Measurements from ENCODE around the gene MEOX2.
A peak's percentile ranks its signal among the peaks of the same experiment; 100 is the strongest.

MEOX2 gene

DNA sequence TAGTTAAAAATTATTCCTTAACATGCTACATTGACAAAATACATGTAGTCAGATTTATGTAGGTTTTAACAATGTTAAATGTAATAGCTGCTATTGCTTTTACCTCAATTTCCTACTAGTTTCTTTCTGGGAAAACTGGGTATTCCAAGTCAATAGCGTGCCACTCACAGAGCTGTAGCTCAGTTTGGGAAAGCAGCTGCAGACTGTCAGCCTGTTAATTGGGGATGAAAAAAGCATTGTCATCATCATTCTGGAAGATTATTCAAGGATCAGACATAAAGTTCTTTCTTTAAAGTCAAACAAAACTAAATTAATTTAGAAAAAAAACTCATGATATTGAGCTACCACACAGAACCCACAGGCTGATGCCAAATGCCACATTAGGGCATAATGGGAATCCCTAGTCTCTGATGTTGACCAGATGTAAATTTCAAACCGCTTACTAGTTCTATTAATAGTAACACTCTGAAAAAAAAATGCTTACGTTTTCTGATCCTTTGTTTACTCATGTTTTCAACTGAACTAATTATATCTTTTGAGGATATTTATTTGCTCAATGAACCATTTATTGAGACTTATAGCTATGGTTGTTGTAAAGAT lies 105.0 kb downstream of the MEOX2 start:
- H3K27me3 ChIP-seq (replicated peaks), result no peaks in the 10 kb centered on the region
- DNase-seq, result no peak
- no peak overlapping the region for H3K4me3 ChIP-seq (ENCODE audit: low read depth, low read length)
- H3K36me3 ChIP-seq (replicated peaks), result no peaks in the 10 kb centered on the region
- in situ Hi-C loops (cut with HindIII; ENCODE audit: low pct_ligation_motif_present, low sequenced_read_pairs), result no loop called here
- H3K27ac ChIP-seq, result no peak overlapping the region
- TF ChIP-seq, protein P1, sequence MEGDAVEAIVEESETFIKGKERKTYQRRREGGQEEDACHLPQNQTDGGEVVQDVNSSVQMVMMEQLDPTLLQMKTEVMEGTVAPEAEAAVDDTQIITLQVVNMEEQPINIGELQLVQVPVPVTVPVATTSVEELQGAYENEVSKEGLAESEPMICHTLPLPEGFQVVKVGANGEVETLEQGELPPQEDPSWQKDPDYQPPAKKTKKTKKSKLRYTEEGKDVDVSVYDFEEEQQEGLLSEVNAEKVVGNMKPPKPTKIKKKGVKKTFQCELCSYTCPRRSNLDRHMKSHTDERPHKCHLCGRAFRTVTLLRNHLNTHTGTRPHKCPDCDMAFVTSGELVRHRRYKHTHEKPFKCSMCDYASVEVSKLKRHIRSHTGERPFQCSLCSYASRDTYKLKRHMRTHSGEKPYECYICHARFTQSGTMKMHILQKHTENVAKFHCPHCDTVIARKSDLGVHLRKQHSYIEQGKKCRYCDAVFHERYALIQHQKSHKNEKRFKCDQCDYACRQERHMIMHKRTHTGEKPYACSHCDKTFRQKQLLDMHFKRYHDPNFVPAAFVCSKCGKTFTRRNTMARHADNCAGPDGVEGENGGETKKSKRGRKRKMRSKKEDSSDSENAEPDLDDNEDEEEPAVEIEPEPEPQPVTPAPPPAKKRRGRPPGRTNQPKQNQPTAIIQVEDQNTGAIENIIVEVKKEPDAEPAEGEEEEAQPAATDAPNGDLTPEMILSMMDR (IDR thresholded peaks at IDR 0.05; ENCODE audit: low read depth, low read length, missing control alignments), result no peak

- Histone ChIP-seq H3K27ac (no peak overlapping the region), H3K4me3 (ENCODE audit: low read depth, low read length) (no peak overlapping the region), H3K36me3 (replicated peaks) (no peaks in the 10 kb centered on the region), H3K27me3 (replicated peaks) (no peaks in the 10 kb centered on the region)
- in situ Hi-C loops (cut with HindIII; ENCODE audit: low pct_ligation_motif_present, low sequenced_read_pairs), result no loop called here
- TF ChIP-seq, protein P1 (IDR thresholded peaks at IDR 0.05; ENCODE audit: low read depth, low read length, missing control alignments), result no peak
- DNase-seq, result no peak
Observed at GRCh38 chr7:15580604-15581351, 105.7 kb downstream of the MEOX2 start.

DNA sequence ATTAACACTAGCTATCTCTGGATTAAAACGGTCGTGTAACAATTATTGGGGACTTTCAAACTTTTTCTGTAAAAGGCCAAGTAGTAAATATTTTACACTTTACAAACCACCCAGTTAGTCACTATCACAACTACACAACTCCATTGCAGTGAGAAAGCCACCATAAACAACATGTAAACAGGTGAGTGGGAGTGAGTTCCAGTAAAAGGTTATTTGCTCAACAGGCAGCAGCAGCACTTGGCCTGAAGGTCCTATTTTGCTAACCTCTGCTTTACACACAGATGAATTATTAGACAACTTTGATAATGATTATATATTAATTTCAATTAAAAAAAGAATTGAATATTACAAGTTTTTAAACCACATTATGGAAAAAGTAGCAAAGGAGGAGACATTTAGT lies 108.9 kb downstream of the MEOX2 start:
- no peak for DNase-seq
- TF ChIP-seq, protein P1 (IDR thresholded peaks at IDR 0.05; ENCODE audit: low read depth, low read length, missing control alignments), result no peak
- Histone ChIP-seq H3K27ac (no peak overlapping the region), H3K4me3 (ENCODE audit: low read depth, low read length) (no peak overlapping the region), H3K27me3 (replicated peaks) (no peaks in the 10 kb centered on the region), H3K36me3 (replicated peaks) (no peaks in the 10 kb centered on the region)
- in situ Hi-C loops (cut with HindIII; ENCODE audit: low pct_ligation_motif_present, low sequenced_read_pairs), result no loop called here

GRCh38 chr7:15571301-15571878 lies 115.1 kb downstream of the MEOX2 start:
- Histone ChIP-seq H3K27ac (no peak overlapping the region), H3K36me3 (replicated peaks) (no peaks in the 10 kb centered on the region), H3K27me3 (replicated peaks) (no peaks in the 10 kb centered on the region), H3K4me3 (ENCODE audit: low read depth, low read length) (no peak overlapping the region)
- peak; percentile 60 for DNase-seq
- TF ChIP-seq, protein P1 (IDR thresholded peaks at IDR 0.05; ENCODE audit: low read depth, low read length, missing control alignments), result no peak
- in situ Hi-C loops (cut with HindIII; ENCODE audit: low pct_ligation_motif_present, low sequenced_read_pairs), result no loop called here

GRCh38 chr7:15567652-15568051 lies 118.8 kb downstream of the MEOX2 start:
- Histone ChIP-seq H3K36me3 (replicated peaks) (no peaks in the 10 kb centered on the region), H3K27ac (no peak overlapping the region), H3K4me3 (ENCODE audit: low read depth, low read length) (no peak overlapping the region), H3K27me3 (replicated peaks) (no peaks in the 10 kb centered on the region)
- TF ChIP-seq, protein P1 (IDR thresholded peaks at IDR 0.05; ENCODE audit: low read depth, low read length, missing control alignments), result no peak
- in situ Hi-C loops (cut with HindIII; ENCODE audit: low pct_ligation_motif_present, low sequenced_read_pairs), result no loop called here
- DNase-seq, result no peak

All from brain microvascular endothelial cell (primary cell).